TTC549 (cell line): Measurements from ENCODE around the gene DNAAF3.

Experiments
- FAIRE-seq: peaks from 2 replicates; lab custom pipeline; 2012; peaks lifted over from hg19 to GRCh38; lab: Jason Lieb, UNC

Gene DNAAF3

GRCh38 chr19:55153652-55154264 is 12.7 kb downstream of the DNAAF3 start:
- no peak for FAIRE-seq

- FAIRE-seq: no peak
These were observed 14.4 kb downstream of the DNAAF3 start for GRCh38 chr19:55152017-55152416.

- FAIRE-seq: no peak
These were observed 17.1 kb downstream of the DNAAF3 start, which contains the start of gene TNNT1 for GRCh38 chr19:55149078-55150003. TNNT1 (minus strand) TSS chr19:55149206; CDS start chr19:55147157, 2,049 bp downstream.

- no peak for FAIRE-seq
These were observed 18.7 kb downstream of the DNAAF3 start for GRCh38 chr19:55147545-55148251.

GRCh38 chr19:55146705-55147273 is 19.6 kb downstream of the DNAAF3 start:
- no peak for FAIRE-seq

GRCh38 chr19:55146078-55146704 is 20.2 kb downstream of the DNAAF3 start:
- no peak for FAIRE-seq

GRCh38 chr19:55145232-55145631 is 21.2 kb downstream of the DNAAF3 start:
- no peak for FAIRE-seq

GRCh38 chr19:55141696-55142095 is 24.7 kb downstream of the DNAAF3 start:
- FAIRE-seq: no peak

GRCh38 chr19:55137915-55138314 is 28.5 kb downstream of the DNAAF3 start:
- no peak for FAIRE-seq

- FAIRE-seq: no peak
These were observed 29.9 kb downstream of the DNAAF3 start for GRCh38 chr19:55136399-55137102.

GRCh38 chr19:55134736-55135135 is 31.7 kb downstream of the DNAAF3 start:
- FAIRE-seq: no peak

- FAIRE-seq: no peak
These were observed 32.6 kb downstream of the DNAAF3 start for GRCh38 chr19:55133639-55134444.

GRCh38 chr19:55132453-55133129 is 33.8 kb downstream of the DNAAF3 start:
- FAIRE-seq: no peak

- FAIRE-seq: no peak
These were observed 35.0 kb downstream of the DNAAF3 start for GRCh38 chr19:55131421-55131820.

- no peak for FAIRE-seq
These were observed 47.4 kb downstream of the DNAAF3 start for GRCh38 chr19:55119053-55119452.

GRCh38 chr19:55118401-55118991 is 47.9 kb downstream of the DNAAF3 start:
- no peak for FAIRE-seq

- peak; percentile 88 for FAIRE-seq
These were observed 48.6 kb downstream of the DNAAF3 start for GRCh38 chr19:55117663-55118391.

- no peak for FAIRE-seq
These were observed 49.4 kb downstream of the DNAAF3 start, which contains the start of gene PPP1R12C for GRCh38 chr19:55116859-55117662. PPP1R12C (minus strand) TSS chr19:55117637; CDS start chr19:55117543, 94 bp downstream.
